SK-N-SH (cell line): Measurements from ENCODE around the gene FOXO1.

Source experiments
- EP300 ChIP-seq, 2 experiments: IDR thresholded peaks; 2 replicates each; pipeline versions ENCODE4 v1.4.0 to v1.6.1; 2012; ENCODE audit warnings: borderline replicate concordance in 1 of 2, low read depth in 1 of 2, low read length in 1 of 2
- MAX ChIP-seq: IDR thresholded peaks from 2 replicates; pipeline ENCODE4 v1.4.0; 2012; ENCODE audit warnings: low read depth
- NRF1 ChIP-seq: IDR thresholded peaks from 2 replicates; pipeline ENCODE4 v1.6.1; 2012; ENCODE audit warnings: low read depth, mild to moderate bottlenecking, low read length
- POLR2AphosphoS5 ChIP-seq: IDR thresholded peaks from 2 replicates; pipeline ENCODE4 v1.6.1; 2012; ENCODE audit warnings: low read depth, low read length
- RAD21 ChIP-seq: IDR thresholded peaks from 2 replicates; pipeline ENCODE4 v1.6.1; 2012; ENCODE audit warnings: mild to moderate bottlenecking, low read length
- RCOR1 ChIP-seq: fragments of 150-350 bp; IDR thresholded peaks from 2 replicates; pipeline ENCODE4 v1.6.1; 2017; ENCODE audit warnings: antibody characterized with exemption, low read length
- REST ChIP-seq: IDR thresholded peaks from 2 replicates; pipeline ENCODE4 v1.6.1; 2012; ENCODE audit warnings: mild to moderate bottlenecking, low read depth, low read length, moderate library complexity
- SMC3 ChIP-seq: IDR thresholded peaks from 2 replicates; pipeline ENCODE4 v1.6.1; 2012; ENCODE audit warnings: low read depth, low read length, improper control_type of control experiment
- TEAD4 ChIP-seq: IDR thresholded peaks from 2 replicates; pipeline ENCODE4 v1.4.0; 2012; ENCODE audit warnings: mild to moderate bottlenecking, borderline replicate concordance; ENCODE audit not compliant: insufficient read depth
- USF1 ChIP-seq: IDR thresholded peaks from 2 replicates; pipeline ENCODE4 v1.4.0; 2012; ENCODE audit warnings: low read depth, borderline replicate concordance
- YY1 ChIP-seq: IDR thresholded peaks from 2 replicates; pipeline ENCODE4 v1.4.0; 2012; ENCODE audit warnings: low read depth, mild to moderate bottlenecking
- TF ChIP-seq, protein P1 (sequence below): fragments of 200-600 bp; sonication (generic); IDR thresholded peaks from 2 replicates; pipeline ENCODE4 v1.6.1; 2017; ENCODE audit warnings: antibody characterized with exemption, mild to moderate bottlenecking, moderate library complexity

DNA sequence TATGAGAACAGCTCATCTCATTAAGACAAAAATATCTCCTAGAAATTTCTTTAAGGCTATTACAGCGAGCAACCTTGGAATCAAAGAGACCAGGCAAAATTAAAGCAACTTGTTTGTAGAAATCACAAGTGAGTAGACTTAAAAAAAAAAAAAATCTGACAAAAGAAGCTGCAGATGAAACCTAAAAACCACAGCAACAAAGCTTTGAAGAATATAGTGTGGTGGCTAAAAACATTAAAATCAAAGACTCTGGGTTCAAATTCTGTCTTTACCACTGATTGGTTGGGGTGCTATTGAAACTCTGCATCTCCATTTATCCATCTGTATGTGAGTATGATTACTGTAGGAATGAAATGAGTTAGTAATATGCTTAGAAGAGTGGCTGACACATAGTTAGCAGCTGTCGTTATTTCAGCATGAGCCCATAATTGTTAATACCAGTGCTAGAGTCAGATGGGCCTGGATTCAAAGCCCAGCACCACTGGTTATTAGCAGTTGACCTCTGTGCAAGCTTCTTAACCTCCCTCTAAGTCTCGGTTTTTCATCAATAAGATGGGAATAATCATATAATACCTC is 157.6 kb downstream of the FOXO1 start:
- TF ChIP-seq YY1 (no peak), POLR2AphosphoS5 (no peak), RAD21 (no peak), NRF1 (no peak), REST (no peak), MAX (no peak), EP300 (IDR thresholded peaks at IDR 0.05; ENCODE audit: borderline replicate concordance in 1 of 2, low read depth in 1 of 2, low read length in 1 of 2) (no peak), USF1 (no peak), RCOR1 (no peak), SMC3 (no peak), TEAD4 (no peak)
- TF ChIP-seq, protein P1, sequence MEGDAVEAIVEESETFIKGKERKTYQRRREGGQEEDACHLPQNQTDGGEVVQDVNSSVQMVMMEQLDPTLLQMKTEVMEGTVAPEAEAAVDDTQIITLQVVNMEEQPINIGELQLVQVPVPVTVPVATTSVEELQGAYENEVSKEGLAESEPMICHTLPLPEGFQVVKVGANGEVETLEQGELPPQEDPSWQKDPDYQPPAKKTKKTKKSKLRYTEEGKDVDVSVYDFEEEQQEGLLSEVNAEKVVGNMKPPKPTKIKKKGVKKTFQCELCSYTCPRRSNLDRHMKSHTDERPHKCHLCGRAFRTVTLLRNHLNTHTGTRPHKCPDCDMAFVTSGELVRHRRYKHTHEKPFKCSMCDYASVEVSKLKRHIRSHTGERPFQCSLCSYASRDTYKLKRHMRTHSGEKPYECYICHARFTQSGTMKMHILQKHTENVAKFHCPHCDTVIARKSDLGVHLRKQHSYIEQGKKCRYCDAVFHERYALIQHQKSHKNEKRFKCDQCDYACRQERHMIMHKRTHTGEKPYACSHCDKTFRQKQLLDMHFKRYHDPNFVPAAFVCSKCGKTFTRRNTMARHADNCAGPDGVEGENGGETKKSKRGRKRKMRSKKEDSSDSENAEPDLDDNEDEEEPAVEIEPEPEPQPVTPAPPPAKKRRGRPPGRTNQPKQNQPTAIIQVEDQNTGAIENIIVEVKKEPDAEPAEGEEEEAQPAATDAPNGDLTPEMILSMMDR: no peak
